HUES6 (cell line): ENCODE data around the gene EXOSC6.
"Not testable (repeated sequence)": the region's sequence is repeated elsewhere in the genome, so short reads cannot be mapped to it uniquely, and the experiment has no call there.

Experiments used
- H3K27ac ChIP-seq: 2 replicates; pipeline ENCODE4 v1.7.0; 2013; ENCODE audit warnings: low read depth, mild to moderate bottlenecking, low read length, inconsistent platforms
- H3K27me3 ChIP-seq: 2 replicates; pipeline ENCODE4 v1.6.1; 2013; ENCODE audit warnings: low read length; ENCODE audit not compliant: control insufficient read depth, insufficient read depth
- H3K36me3 ChIP-seq: 2 replicates; pipeline ENCODE4 v1.6.1; 2013; ENCODE audit warnings: low read length; ENCODE audit not compliant: control insufficient read depth, insufficient read depth
- H3K4me1 ChIP-seq: 2 replicates; pipeline ENCODE4 v1.6.1; 2013; ENCODE audit warnings: low read length; ENCODE audit not compliant: control insufficient read depth, insufficient read depth
- H3K4me3 ChIP-seq: 2 replicates; pipeline ENCODE4 v1.5.1; 2013; ENCODE audit warnings: low read depth, low read length
- H3K9ac ChIP-seq: one replicate; pipeline ENCODE4 v1.6.1; 2013; ENCODE audit warnings: mild to moderate bottlenecking, low read length
- H3K9me3 ChIP-seq: 2 replicates; pipeline ENCODE4 v1.6.1; 2013; ENCODE audit warnings: low read depth, low read length; ENCODE audit not compliant: control insufficient read depth, insufficient read depth

The EXOSC6 gene

DNA sequence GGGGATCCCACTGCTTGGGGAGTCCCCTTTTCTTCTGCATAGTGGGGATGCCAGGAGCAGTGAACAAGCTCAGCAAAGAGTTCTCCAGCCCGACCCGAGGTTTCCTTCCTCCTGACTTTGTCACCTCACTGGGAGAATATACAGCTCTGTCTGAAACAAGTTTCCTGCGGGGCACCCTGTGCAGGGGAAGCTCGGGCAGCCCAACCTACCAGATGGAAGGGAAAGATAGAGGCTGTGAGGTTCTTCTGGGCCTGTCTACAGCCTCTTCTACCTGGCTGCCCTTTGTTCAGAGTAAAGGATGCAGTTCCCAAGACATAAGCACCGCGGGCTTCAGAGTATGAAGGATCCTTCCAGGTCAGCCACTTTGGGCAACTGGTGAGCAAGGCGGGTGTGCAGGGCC lies 54.1 kb downstream of the EXOSC6 start:
- H3K27ac ChIP-seq, H3K9ac ChIP-seq, H3K27me3 ChIP-seq, H3K4me3 ChIP-seq, H3K36me3 ChIP-seq, H3K4me1 ChIP-seq, H3K9me3 ChIP-seq: not testable (repeated sequence)
